ENCODE measurements around the gene SMAD2. TPM values are rescaled to one million over a fixed set of nuclear protein-coding genes. Genes with fewer than 3 reads are reported as not detected.

SMAD2 gene
- polyA plus RNA-seq, 1 donor (not counting 4 experiments of a cell fraction or from before 2014, with no cell fraction given), result 87.1 TPM

GRCh38 chr18:47893047-47893446 lies 37.4 kb downstream of the SMAD2 start:
- H3K9me3 ChIP-seq (ENCODE audit: control insufficient read depth, low read depth, low read length), result no peaks in the 10 kb centered on the region
- H2AFZ ChIP-seq (ENCODE audit: control insufficient read depth, low read length), result no peak overlapping the region
- H3K36me3 ChIP-seq (ENCODE audit: control insufficient read depth in 2 of 2, extremely low read depth in 1 of 2, insufficient read depth in 2 of 2, low read length in 2 of 2), result peaks cover 2 to 7% of the 10 kb centered on the region in 2 experiments
- FAIRE-seq (no peak), DNase-seq (ENCODE audit: low read depth, low spot score) (no peak)
- H3K27me3 ChIP-seq (ENCODE audit: control insufficient read depth, extremely low read depth, insufficient read depth, low read length), result no peaks in the 10 kb centered on the region
- dilution Hi-C loops (cut with MboI; ENCODE audit: extremely low pct_ligation_motif_present, low sequenced_read_pairs), result no loop called here
- H3K4me1 ChIP-seq (ENCODE audit: control insufficient read depth, extremely low read depth, insufficient read depth, low read length), result no peaks in the 10 kb centered on the region
- H3K4me2 ChIP-seq (ENCODE audit: control insufficient read depth, extremely low read depth, insufficient read depth, low read depth, low read length), result no peak overlapping the region
- H4K20me1 ChIP-seq (ENCODE audit: control insufficient read depth, extremely low read depth, insufficient read depth, low read length), result peaks cover 2% of the 10 kb centered on the region
- H3K27ac ChIP-seq (ENCODE audit: control insufficient read depth, insufficient read depth, low read length), result no peak overlapping the region
- peaks cover 38% of the 10 kb centered on the region for H3K79me2 ChIP-seq (ENCODE audit: control insufficient read depth, insufficient read depth, low read length)
- no peak overlapping the region for H3K4me3 ChIP-seq (ENCODE audit: control insufficient read depth in 2 of 3, extremely low read depth in 1 of 3, insufficient read depth in 2 of 3, low read depth in 1 of 3, low read length in 3 of 3)
- H3K9ac ChIP-seq (ENCODE audit: control insufficient read depth, extremely low read depth, insufficient read depth, low read length), result no peak overlapping the region
- TF ChIP-seq CTCF (optimal IDR thresholded peaks at IDR 0.05 in 1 of 3, IDR thresholded peaks at IDR 0.05 in 1 of 3, conservative IDR thresholded peaks at IDR 0.05 in 1 of 3; ENCODE audit: extremely low read depth in 1 of 3, insufficient read depth in 2 of 3, low read length in 3 of 3) (no peak), EZH2 (IDR thresholded peaks at IDR 0.05; ENCODE audit: low read length) (no peak)
- H3K9me1 ChIP-seq (ENCODE audit: control insufficient read depth, extremely low read depth, insufficient read depth, low read length), result no peaks in the 10 kb centered on the region

GRCh38 chr18:47888156-47888555 lies 42.3 kb downstream of the SMAD2 start:
- no peak overlapping the region for H3K9ac ChIP-seq (ENCODE audit: control insufficient read depth, extremely low read depth, insufficient read depth, low read length)
- peaks cover 10% of the 10 kb centered on the region for H3K4me1 ChIP-seq (ENCODE audit: control insufficient read depth, extremely low read depth, insufficient read depth, low read length)
- H4K20me1 ChIP-seq (ENCODE audit: control insufficient read depth, extremely low read depth, insufficient read depth, low read length), result no peaks in the 10 kb centered on the region
- H3K4me3 ChIP-seq (ENCODE audit: control insufficient read depth in 2 of 3, extremely low read depth in 1 of 3, insufficient read depth in 2 of 3, low read depth in 1 of 3, low read length in 3 of 3), result no peak overlapping the region
- peaks cover 5% of the 10 kb centered on the region in 2 experiments for H3K36me3 ChIP-seq (ENCODE audit: control insufficient read depth in 2 of 2, extremely low read depth in 1 of 2, insufficient read depth in 2 of 2, low read length in 2 of 2)
- H2AFZ ChIP-seq (ENCODE audit: control insufficient read depth, low read length), result no peak overlapping the region
- DNase-seq (ENCODE audit: low read depth, low spot score) (no peak), FAIRE-seq (no peak)
- H3K4me2 ChIP-seq (ENCODE audit: control insufficient read depth, extremely low read depth, insufficient read depth, low read depth, low read length), result no peak overlapping the region
- H3K27ac ChIP-seq (ENCODE audit: control insufficient read depth, insufficient read depth, low read length), result no peak overlapping the region
- H3K79me2 ChIP-seq (ENCODE audit: control insufficient read depth, insufficient read depth, low read length), result peaks cover 19% of the 10 kb centered on the region
- dilution Hi-C loops (cut with MboI; ENCODE audit: extremely low pct_ligation_motif_present, low sequenced_read_pairs), result no loop called here
- no peaks in the 10 kb centered on the region for H3K27me3 ChIP-seq (ENCODE audit: control insufficient read depth, extremely low read depth, insufficient read depth, low read length)
- H3K9me1 ChIP-seq (ENCODE audit: control insufficient read depth, extremely low read depth, insufficient read depth, low read length), result no peaks in the 10 kb centered on the region
- no peaks in the 10 kb centered on the region for H3K9me3 ChIP-seq (ENCODE audit: control insufficient read depth, low read depth, low read length)
- no peak for TF ChIP-seq EZH2 (IDR thresholded peaks at IDR 0.05; ENCODE audit: low read length)
- TF ChIP-seq CTCF (optimal IDR thresholded peaks at IDR 0.05 in 1 of 3, IDR thresholded peaks at IDR 0.05 in 1 of 3, conservative IDR thresholded peaks at IDR 0.05 in 1 of 3; ENCODE audit: extremely low read depth in 1 of 3, insufficient read depth in 2 of 3, low read length in 3 of 3), result no peak
